Measurements from ENCODE around the gene DOCK1.

DOCK1 gene

DNA sequence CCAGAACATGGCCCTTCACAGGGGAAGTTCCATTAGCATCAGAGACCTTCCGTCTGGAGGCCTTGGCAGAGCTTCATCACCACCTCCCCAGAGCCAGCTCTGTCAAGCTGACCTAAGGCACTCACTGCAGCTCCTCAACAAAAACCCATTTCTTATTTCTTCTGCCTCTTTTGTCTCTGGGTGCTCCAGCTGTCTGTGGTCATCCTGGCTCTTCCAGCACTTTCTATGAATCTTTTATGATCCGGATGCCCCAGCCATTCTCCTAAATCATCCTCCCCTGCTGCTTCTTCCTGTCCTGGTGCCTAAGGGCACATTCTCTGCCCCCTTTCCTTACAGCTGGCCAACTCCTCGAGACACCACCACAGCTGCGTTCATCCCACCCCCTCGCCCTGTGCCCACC, 462.9 kb downstream of the DOCK1 start:
- intact Hi-C loops (cut with DNase I) = no loop called here
- DNase-seq = no peak

DNA sequence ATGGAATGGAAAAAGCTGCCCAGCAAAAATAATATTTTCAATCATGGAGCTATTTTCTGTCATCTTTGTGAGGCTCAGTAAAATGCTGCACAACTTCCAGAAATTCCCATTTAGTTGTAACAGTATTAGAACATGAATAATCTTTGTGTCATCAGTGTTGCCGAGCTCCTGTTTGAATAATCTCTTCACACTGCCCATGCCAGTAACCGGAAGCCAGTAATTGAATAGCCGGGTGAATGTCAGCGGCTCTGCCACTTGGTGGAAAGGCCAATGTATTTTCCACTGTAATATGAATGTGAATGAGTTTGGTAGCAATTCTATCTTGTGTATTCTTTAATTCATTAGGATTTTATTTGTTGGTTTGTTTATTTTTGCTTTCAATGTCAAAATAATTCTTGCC, 463.7 kb downstream of the DOCK1 start:
- intact Hi-C loops (cut with DNase I) = no loop called here
- peak in 17 of 42 donors; percentile 23 to 78 (median 42) for DNase-seq

DNA sequence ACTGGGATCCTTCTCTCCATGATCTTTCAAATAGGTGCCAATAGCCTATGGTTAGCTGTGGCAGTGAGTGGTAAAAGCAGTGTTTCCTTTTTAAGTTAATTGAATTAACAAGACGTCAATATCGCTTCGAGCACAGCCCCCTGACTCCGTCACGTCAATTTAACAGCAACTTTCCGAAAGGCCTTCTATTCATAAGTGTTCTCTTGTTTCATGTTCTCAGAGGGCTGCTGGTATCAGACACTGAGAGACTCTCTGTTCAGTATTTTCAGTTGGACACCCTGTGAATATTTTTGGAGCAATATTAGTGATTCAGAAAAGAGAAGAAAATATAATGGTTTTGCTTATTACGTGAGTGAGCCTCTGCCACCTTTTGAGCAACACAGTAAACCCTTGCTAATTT, 465.4 kb downstream of the DOCK1 start:
- intact Hi-C loops (cut with DNase I) = no loop called here

DNA sequence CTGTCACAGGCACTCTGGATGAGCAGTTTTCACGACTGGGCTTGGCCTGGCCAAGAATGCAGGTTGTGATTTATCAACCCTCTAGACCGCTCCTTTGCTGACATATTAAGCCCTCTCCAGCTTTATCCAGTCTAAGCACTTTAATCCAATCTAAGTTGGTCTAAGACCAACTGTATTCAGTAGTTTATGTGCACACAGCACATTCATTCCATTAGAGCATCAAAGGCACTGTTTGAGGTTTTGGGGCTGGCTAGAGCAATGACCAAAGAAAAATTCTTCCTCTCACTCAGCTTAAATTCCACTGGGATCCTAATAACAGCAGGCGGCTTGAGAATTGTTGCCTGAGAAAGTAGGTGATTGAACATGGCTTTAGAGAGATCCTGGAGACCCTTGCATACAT, 467.1 kb downstream of the DOCK1 start:
- no peak for DNase-seq
- intact Hi-C loops (cut with DNase I) = no loop called here

More for the DNA sequence above, 465.4 kb downstream of the DOCK1 start:
- no peak for DNase-seq

DNA sequence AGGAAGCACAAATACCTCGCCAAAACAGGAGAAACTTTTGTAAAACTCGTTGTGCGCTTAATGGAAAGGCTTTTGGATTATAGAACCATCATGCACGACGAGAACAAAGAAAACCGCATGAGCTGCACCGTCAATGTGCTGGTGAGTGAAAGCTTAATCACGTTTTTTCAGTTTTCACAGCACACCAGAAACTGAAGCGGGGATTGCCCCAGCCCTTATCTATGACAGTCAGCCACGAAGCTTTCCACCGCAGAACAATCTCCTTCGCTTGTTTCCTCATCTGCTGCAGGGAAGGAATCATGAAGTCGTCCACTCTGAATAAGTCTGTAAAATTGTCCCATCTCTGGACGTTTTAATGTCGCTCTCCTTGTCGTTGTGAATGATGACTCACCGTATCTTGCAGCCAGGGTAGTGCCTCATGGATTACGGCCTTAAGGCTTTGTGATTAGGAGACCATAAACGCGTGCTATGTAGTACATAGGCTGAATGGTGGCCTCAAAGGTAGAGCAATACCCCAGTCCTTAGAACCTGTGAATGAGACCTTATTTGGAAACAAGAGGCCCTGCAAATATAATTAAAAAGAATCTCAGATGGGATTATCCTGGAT, 468.9 kb downstream of the DOCK1 start:
- DNase-seq = no peak
- intact Hi-C loops (cut with DNase I) = no loop called here

DNA sequence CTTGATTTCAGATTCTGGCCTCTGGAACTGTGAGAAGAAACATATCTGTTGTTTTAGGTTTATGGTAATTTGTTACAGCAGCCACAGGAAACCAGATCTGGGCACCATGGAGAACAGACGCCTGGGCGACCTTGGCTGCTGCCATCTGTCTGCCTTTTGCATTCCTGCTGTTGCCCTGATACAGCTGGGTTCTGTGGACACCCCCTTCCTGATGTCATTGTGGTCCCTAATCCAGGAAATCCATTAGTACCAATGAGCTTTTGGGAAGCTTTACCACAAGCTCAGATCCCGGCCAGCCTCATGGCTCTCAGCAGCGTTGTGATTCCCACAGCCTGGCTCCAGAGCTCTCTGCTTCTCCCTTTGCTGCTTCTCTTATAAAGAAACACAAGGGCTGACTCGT, 469.7 kb downstream of the DOCK1 start:
- intact Hi-C loops (cut with DNase I) = no loop called here
- DNase-seq = no peak

DNA sequence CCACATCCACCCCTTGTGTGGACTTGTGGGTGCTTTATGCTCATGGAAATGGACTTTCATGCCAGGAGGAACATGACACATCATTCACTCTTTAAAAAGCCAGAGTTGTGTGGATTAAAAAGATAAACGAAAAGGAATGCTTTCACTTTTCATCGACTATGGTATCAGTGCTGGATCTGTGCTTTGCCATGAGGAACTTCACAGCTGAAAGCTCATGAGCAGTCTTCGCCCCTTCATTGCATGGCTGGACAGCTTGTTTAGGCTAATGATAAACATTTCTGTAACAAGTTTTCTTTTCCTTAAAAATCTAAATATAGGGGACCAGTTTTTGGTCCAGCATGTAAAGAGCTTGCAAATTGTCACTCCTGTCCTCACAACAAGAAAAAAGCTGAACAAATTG, 470.2 kb downstream of the DOCK1 start:
- no peak for DNase-seq
- intact Hi-C loops (cut with DNase I) = no loop called here

DNA sequence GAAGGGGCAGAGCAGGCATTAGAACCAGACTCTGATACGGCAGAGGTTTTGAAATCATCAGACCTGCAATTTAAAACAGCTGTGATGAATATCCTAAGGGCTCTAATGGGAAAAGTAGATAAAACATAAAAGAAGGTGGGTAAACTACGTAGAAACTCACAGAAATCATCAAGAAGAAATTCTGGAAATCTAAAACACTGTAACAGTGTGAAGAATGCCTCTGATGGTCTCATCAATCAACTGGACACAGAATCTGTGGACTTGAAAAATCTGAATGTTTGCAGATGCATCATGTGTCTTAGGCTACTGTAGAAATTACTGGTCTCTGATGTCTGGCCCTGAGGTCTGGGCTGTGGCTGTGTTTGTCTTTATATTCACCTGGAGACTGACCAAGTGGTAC, 470.8 kb downstream of the DOCK1 start:
- no peak for DNase-seq
- intact Hi-C loops (cut with DNase I) = no loop called here

DNA sequence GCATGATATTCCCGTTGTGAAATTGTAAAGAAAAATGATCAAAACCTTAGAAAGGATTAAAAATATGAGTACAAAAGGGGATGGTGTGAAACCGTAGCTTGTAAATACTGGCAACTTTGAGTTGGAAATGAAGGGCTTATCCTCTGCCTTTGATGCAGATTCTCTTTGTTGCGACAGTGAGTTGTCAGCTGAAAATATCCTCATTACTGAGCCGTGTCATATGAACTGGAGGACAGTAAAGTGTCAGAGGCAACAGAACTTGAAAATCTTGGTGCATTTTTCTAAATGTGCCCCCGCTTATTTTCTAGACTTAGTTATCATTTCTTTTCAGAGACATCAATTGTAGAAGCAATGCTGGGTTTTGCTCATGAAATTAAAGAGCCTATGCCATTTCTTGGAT, 473.4 kb downstream of the DOCK1 start:
- intact Hi-C loops (cut with DNase I) = no loop called here
- DNase-seq = no peak

DNA sequence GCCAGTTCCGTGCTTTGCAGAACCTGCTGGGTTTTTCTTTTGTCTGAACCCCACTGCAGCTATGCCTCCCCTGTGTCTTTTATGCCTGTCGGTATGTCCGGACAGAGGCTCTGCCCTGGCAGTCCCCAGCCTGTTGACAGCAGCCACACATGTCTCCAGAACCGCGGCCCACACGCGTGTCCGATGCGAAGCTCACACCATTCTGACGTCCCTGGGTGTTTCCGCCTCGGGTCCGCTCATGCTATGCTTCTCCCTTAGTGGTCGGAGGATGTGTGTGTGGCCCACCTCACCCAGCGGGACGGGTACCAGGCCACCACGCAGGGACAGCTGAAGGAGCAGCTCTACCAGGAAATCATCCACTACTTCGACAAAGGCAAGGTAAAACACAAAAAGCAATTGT, 479.3 kb downstream of the DOCK1 start:
- intact Hi-C loops (cut with DNase I) = no loop called here
- DNase-seq = no peak

DNA sequence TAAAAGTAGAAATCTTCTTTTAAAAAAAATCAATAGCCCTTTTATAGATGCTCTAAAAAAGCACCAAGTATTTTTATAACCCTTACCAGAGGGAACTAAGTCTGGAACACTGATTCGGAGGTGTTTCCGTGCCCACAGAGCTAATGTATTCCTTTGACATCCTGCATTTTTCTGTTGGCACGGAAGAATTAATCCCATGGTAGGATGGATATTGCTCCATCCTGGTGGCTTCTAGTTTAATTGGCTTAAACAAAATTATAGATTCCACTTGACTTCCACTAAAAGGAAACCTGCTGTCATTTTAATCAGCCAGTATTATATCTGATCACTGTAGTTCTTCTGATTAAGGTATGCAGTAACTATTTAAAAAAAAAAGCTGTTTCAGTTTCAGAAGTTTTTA, 479.8 kb downstream of the DOCK1 start:
- DNase-seq = no peak
- intact Hi-C loops (cut with DNase I) = no loop called here

DNA sequence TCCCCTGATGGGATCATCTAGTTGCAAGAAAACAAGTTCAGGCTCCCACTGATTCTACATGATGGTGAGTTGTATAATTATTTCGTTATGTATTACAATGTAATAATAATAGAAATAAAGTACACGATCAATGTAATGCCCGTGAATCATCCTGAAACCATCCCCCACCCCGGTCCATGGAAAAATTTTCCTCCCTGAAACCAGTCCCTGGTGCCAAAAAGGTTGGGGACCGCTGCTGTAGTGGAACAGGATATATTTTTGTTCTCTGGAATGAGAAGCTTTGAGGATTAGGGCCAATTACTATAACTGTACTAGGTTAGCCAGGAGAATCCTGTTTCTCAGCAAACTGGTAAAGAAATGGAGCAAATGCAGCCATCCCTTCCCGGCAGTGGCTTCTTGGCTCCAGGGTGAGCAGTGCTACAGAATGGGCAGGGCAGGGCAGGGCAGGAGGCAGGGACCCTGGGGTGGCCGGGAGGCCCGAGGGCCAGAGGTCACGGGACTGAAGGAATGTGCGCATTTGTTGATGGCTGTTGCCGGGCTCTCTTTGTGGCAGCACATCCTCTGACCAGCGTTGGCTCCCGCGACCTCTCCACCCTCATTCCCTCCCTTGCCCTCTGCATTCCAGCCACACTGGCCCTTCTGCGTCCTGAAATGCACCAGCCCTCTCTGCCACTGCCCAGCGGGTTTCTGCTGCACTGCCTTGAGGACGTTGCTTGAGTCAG, 481.5 kb downstream of the DOCK1 start:
- intact Hi-C loops (cut with DNase I) = no loop called here
- no peak for DNase-seq

DNA sequence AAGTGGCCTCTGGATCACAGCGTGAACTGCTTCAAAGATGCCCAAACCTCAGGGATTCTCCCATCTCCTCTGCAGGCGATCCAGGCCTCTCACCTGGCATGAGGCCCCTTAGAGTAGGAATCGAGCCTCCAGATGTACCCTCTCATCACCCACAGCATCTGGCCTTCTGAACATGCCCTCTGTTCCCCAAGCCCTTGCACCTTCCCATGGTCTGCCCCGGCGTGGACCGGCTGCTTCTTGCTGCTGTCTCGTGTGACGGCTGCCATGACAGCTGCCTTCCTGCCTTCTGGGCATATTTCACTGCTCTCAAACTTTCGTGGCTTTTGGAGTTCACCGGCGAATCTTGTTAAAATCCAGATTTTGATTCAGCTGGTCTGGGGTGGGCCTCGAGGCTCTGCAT, 486.6 kb downstream of the DOCK1 start:
- intact Hi-C loops (cut with DNase I) = no loop called here
- DNase-seq = no peak

DNA sequence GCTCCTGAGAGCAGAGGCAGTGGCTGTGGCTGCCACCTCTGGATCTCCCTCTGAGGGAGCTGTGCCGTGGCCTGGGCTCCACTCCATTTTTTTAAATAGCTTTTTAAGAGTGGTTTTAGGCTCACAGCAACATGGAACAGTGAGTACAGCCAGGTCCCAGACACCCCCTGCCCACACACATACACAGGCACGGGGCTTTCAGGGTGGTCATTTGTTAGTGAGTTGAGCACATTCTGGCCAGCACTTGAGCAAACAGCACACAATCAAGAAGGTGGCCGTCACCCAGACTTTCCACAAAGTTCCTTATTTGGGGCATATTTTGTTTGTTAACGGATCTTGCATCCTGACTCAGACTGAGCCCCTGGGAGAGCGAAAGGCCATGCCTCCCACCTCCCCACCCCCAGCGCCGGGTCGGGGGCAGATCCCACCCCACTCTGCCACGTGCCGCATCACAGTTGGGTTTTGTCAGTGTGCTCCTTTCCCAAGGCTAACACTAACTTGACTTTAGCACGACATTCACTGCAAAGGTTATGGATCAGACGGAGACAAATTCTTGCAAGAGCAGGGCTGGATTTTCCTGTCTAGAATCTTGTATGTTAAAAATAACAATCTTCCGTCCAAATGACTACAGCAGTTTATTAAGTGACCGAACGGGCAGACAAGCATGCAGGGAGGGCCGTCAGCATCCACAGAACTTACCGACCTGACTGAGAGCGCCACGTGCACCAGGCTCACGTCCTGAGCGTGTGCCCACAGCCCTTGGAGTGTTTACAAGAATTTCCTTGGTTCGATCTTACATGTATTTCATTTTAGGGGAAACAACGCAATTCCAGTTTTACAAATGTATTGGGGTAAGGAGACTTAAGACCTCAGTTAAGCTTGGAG, 487.4 kb downstream of the DOCK1 start:
- intact Hi-C loops (cut with DNase I) = no loop called here

DNA sequence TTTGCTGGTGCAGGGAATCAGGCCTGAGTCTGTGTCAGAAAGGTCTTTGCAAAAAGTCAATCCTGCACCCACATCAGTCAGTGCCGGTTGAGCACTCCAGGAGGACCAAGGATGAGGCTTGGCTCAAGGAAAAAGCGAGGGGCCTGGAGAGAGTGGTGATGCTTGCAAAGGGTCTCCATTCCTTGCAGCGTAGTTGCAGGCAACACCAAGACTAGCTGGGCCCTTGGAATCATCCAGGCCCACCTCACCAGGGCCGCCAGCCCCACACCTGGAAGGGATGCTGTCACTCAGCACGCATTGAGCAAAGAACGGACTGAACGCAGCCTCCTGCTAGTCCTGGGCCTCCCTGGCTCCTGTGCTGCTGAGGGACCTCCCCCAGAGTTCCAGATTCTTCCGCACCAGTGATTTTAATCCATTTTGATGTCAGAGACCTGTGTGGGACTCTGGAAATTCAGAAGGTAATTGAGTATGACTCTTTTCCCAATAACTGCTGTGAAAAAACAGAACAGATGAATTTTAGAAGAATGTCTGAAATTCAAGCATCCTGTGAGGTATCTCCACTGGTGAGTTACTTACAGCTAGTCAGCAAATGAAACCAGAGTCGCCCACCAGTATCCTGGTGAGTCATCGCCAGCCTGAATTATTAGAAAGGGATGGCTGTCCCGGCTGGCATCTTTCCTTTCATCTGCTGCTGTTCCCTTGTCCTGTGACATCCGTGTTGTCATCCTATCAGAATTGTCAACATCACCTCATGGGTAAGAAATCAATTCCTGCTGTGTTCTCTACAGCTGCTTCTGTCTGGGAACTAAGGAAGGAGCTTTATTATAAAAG, 493.1 kb downstream of the DOCK1 start:
- DNase-seq = peak in 39 of 42 donors; percentile 29 to 89 (median 60)
- intact Hi-C loops (cut with DNase I) = no loop called here

More for the DNA sequence above, 487.4 kb downstream of the DOCK1 start:
- DNase-seq = peak in 4 of 42 donors; percentile 23 to 44 (median 35)

DNA sequence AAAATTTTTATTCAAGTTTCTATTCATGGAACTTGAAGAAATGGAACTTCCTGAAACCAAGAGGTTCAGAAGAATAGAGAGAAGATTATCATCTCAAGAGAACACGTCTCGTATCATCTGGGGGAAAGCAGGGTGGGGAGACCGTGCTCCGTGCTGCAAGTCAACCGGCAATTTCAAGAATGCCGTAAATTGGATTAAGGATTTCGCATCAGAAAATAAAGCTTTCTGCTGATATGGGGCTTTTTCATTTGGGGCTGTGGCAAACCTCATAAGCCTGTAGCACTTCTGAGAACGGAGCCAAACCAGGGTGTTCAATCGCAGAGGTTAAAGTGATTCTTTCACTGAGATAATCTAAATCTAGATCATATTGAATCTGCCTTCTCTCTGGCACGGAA, 493.7 kb downstream of the DOCK1 start:
- DNase-seq = no peak
- intact Hi-C loops (cut with DNase I) = no loop called here

DNA sequence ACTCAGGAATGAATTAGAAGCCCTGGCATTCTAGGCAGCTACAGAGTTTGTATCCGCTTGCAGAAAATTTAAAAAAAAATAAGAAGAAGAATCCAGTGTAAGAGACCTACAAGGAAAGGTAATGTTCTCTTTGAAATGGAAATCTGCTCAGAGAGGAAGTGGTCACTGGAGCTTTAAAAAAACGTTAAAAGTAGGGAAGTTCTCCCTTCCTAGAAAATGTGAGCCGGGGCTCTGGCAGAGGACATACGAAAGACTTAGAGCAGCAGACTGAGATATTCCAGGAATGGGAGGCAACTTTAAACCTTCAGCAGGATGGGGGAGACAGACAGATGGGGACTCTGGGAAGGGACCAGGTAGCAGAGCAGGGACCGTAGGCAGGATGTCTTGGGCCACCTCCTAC, 494.4 kb downstream of the DOCK1 start:
- intact Hi-C loops (cut with DNase I) = no loop called here
- DNase-seq = no peak

DNA sequence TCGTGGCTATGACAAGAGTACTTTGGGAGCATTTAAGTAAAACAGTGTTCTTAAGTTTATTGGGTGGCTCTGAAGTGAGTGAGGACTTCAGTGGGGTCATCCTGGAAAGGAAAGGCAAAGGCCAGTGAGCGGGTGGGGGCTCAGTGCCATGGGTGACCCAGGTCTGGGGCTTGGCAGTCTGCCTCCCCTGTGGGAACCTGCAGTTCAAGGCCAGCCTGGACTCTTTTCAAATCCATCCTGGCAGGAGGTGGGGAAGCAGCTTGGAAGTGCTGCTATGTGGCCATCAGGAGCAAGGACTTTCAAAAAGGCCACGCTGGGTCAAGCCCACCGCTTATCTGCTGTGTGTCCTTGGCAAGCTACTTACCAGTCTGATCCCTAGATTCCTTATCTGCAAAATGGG, 495.0 kb downstream of the DOCK1 start:
- intact Hi-C loops (cut with DNase I) = no loop called here
- DNase-seq = no peak

Data from head of caudate nucleus (tissue), 42 donors.